Measurements from ENCODE around the gene CBY2. TPM values are rescaled to one million over a fixed set of nuclear protein-coding genes. Genes with fewer than 3 reads are reported as not detected.

Gene CBY2
- total and polyA plus RNA-seq, 10 of the 15 experiments (the other 5 are each of a cell fraction or from before 2014, with no cell fraction given) = 0.08 to 0.64 (median 0.23) TPM; not detected in 6

DNA sequence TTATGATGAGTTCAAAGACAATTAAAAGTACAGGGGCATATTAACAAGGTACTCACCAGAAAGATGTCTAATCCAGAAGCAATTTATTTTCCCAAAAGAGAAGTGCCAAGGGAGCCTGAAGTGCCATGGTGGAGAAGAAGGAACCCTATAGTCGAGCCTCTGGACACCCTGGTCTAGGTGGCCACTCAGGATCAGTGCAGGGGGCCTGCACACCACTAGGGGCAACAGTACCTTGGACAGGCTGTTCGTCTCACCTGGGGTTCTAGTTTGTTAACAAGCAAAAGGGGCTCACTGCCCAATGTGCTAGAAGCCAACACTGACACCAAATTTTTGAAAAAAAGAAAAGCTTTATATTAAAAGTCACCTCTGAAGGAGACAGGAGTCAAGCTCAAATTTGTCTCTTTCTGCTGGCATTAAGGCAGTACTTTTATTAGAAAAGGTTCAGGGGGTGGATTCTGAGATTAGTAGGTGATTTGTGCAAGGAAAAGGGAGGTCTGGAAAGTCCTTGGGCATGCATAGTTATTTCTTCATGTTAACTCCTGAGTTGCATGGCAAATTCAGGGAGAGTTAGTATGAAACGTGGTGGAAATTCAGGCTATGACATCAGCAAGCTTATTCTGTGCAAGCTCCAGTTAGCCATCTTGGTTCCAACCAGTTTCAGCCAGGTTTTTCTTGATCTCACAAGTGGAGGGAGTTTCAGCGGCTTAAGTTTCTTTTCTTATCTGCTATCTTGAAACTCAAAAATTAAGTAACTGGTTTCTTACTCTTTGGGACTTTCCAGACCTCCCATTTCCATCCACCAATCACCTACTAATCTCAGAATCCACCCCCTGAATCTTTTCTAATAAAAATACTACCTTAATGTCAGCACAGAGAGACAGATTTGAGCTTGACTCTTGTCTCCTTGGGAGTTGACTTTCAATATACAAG is 884 bp upstream of the CBY2 start:
- no peaks in the 10 kb centered on the region for H3K27me3 ChIP-seq (replicated peaks in 1 of 2; ENCODE audit: control insufficient read depth in 2 of 2, insufficient read depth in 2 of 2, low read length in 1 of 2)
- no peak overlapping the region for H2AFZ ChIP-seq (ENCODE audit: control insufficient read depth, low read depth, low read length)
- H4K20me1 ChIP-seq (ENCODE audit: control insufficient read depth, insufficient read depth) = no peaks in the 10 kb centered on the region
- peaks cover 56% of the 10 kb centered on the region for H3K79me2 ChIP-seq (ENCODE audit: control insufficient read depth, insufficient read depth, low read length)
- no TSS peak for BruUV-seq (replicated peaks)
- intact Hi-C loops (cut with micrococcal nuclease; ENCODE audit: unreplicated experiment) (loop anchor here (2.0 kb wide), 1 partner anchor 474 kb away; no protein-coding TSS in a partner anchor), in situ Hi-C loops (cut with MboI) (loop anchor here (10.0 kb wide), 1 partner anchor 474 kb away; no protein-coding TSS in a partner anchor)
- ChIA-PET POLR2A (interaction anchor here (0.6 to 2.2 kb wide), 8 partner anchors 9 to 481 kb away, joined by 3 to 9 read pairs (median 5); partner anchors contain the start of gene LCP1), RAD21 (ENCODE audit: unreplicated experiment) (interaction anchor here (1.1 to 3.5 kb wide), 6 partner anchors 9 to 481 kb away, joined by 4 to 24 read pairs (median 6); partner anchors contain the start of gene LCP1), CTCF (interaction anchor here (0.7 to 4.8 kb wide), 17 partner anchors 9 to 482 kb away, joined by 3 to 31 read pairs (median 3); partner anchors contain the start of gene TPT1), SMC1A (ENCODE audit: uncharacterized antibody, unreplicated experiment) (interaction anchor here (0.6 to 6.3 kb wide), 13 partner anchors 8 to 481 kb away, joined by 3 to 44 read pairs (median 4); partner anchors contain the start of genes SLC25A30 and TPT1)
- ATAC-seq (peak; percentile 81), FAIRE-seq (peak; percentile 80), DNase-seq (ENCODE audit: low read depth, low spot score) (peak; percentile 93)
- 7% methylated on average over 4 of the region's 4 CpGs for WGBS (ENCODE audit: insufficient coverage, insufficient replicate concordance, low lambda C conversion rate, missing lambda C conversion rate)
- peak overlapping the region; percentile 75 for H3K4me2 ChIP-seq (ENCODE audit: control insufficient read depth, insufficient read depth)
- peak overlapping the region; percentile 88 for H3K4me3 ChIP-seq
- peaks cover 46% of the 10 kb centered on the region for H3K4me1 ChIP-seq (ENCODE audit: control insufficient read depth, insufficient read depth, low read length)
- H3K36me3 ChIP-seq (ENCODE audit: control insufficient read depth in 2 of 2, insufficient read depth in 2 of 2, low read length in 1 of 2) = no peaks in the 10 kb centered on the region
- H3K9me3 ChIP-seq (replicated peaks; ENCODE audit: control insufficient read depth, insufficient read depth, low read length) = peaks cover 3% of the 10 kb centered on the region; the same call in 1 of the 3 replicates
- peak overlapping the region; percentile 96 for H3K9ac ChIP-seq (ENCODE audit: control insufficient read depth, insufficient read depth, low read length)
- peak overlapping the region; percentile 98 for H3K27ac ChIP-seq (ENCODE audit: control insufficient read depth, insufficient read depth)
- TF ChIP-seq RAD21 (IDR thresholded peaks at IDR 0.05; ENCODE audit: insufficient read depth, low read depth, low read length) (peak; percentile 47), MTA2 (IDR thresholded peaks at IDR 0.05; ENCODE audit: low read depth) (no peak), BMI1 (IDR thresholded peaks at IDR 0.05; ENCODE audit: borderline replicate concordance) (no peak), MTA3 (IDR thresholded peaks at IDR 0.05; ENCODE audit: borderline replicate concordance, low read length) (0 out of 2 replicates have a peak, but pooled peaks have one; percentile 10), NR2F1 (conservative IDR thresholded peaks at IDR 0.05) (no peak), PAX5 (IDR thresholded peaks at IDR 0.05; ENCODE audit: borderline replicate concordance, low read depth, low read length) (peak; percentile 37; the same call in 1 of the 2 replicates), PAX8 (IDR thresholded peaks at IDR 0.05) (peak; percentile 57; the same call in 1 of the 2 replicates), TCF12 (IDR thresholded peaks at IDR 0.05; ENCODE audit: low read depth, low read length) (peak; percentile 44; the same call in 1 of the 2 replicates), SIN3A (IDR thresholded peaks at IDR 0.05; ENCODE audit: low read depth, low read length) (no peak), DPF2 (IDR thresholded peaks at IDR 0.05) (no peak; the same call in 1 of the 2 replicates), CHD4 (IDR thresholded peaks at IDR 0.05) (no peak), RAD51 (IDR thresholded peaks at IDR 0.05) (0 out of 2 replicates have a peak, but pooled peaks have one; percentile 7), POU2F2 (IDR thresholded peaks at IDR 0.05; ENCODE audit: borderline replicate concordance, low read depth, low read length) (peak; percentile 57; the same call in 2 of the 3 replicates), TBL1XR1 (IDR thresholded peaks at IDR 0.05; ENCODE audit: low read depth, low read length) (no peak), ZBED1 (IDR thresholded peaks at IDR 0.05; ENCODE audit: borderline replicate concordance) (0 out of 2 replicates have a peak, but pooled peaks have one; percentile 18), POLR2AphosphoS2 (IDR thresholded peaks at IDR 0.05; ENCODE audit: low read depth, low read length) (0 out of 2 replicates have a peak, but pooled peaks have one; percentile 50), POLR2A (IDR thresholded peaks at IDR 0.05; ENCODE audit: low read depth, low read length) (peak; percentile 82)
- TF ChIP-seq, protein P1, sequence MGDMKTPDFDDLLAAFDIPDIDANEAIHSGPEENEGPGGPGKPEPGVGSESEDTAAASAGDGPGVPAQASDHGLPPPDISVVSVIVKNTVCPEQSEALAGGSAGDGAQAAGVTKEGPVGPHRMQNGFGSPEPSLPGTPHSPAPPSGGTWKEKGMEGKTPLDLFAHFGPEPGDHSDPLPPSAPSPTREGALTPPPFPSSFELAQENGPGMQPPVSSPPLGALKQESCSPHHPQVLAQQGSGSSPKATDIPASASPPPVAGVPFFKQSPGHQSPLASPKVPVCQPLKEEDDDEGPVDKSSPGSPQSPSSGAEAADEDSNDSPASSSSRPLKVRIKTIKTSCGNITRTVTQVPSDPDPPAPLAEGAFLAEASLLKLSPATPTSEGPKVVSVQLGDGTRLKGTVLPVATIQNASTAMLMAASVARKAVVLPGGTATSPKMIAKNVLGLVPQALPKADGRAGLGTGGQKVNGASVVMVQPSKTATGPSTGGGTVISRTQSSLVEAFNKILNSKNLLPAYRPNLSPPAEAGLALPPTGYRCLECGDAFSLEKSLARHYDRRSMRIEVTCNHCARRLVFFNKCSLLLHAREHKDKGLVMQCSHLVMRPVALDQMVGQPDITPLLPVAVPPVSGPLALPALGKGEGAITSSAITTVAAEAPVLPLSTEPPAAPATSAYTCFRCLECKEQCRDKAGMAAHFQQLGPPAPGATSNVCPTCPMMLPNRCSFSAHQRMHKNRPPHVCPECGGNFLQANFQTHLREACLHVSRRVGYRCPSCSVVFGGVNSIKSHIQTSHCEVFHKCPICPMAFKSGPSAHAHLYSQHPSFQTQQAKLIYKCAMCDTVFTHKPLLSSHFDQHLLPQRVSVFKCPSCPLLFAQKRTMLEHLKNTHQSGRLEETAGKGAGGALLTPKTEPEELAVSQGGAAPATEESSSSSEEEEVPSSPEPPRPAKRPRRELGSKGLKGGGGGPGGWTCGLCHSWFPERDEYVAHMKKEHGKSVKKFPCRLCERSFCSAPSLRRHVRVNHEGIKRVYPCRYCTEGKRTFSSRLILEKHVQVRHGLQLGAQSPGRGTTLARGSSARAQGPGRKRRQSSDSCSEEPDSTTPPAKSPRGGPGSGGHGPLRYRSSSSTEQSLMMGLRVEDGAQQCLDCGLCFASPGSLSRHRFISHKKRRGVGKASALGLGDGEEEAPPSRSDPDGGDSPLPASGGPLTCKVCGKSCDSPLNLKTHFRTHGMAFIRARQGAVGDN (IDR thresholded peaks at IDR 0.05) = 0 out of 2 replicates have a peak, but pooled peaks have one; percentile 40
- TF ChIP-seq, protein P2, sequence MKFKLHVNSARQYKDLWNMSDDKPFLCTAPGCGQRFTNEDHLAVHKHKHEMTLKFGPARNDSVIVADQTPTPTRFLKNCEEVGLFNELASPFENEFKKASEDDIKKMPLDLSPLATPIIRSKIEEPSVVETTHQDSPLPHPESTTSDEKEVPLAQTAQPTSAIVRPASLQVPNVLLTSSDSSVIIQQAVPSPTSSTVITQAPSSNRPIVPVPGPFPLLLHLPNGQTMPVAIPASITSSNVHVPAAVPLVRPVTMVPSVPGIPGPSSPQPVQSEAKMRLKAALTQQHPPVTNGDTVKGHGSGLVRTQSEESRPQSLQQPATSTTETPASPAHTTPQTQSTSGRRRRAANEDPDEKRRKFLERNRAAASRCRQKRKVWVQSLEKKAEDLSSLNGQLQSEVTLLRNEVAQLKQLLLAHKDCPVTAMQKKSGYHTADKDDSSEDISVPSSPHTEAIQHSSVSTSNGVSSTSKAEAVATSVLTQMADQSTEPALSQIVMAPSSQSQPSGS (IDR thresholded peaks at IDR 0.05; ENCODE audit: low read length) = peak; percentile 70

Measured in GM12878 (cell line).